Measurements from ENCODE around the gene IFT88. TPM values are rescaled to one million over a fixed set of nuclear protein-coding genes. Genes with fewer than 3 reads are reported as not detected.

The IFT88 gene
- total RNA-seq, 1 experiment from 2014 or later = 5.2 TPM

DNA sequence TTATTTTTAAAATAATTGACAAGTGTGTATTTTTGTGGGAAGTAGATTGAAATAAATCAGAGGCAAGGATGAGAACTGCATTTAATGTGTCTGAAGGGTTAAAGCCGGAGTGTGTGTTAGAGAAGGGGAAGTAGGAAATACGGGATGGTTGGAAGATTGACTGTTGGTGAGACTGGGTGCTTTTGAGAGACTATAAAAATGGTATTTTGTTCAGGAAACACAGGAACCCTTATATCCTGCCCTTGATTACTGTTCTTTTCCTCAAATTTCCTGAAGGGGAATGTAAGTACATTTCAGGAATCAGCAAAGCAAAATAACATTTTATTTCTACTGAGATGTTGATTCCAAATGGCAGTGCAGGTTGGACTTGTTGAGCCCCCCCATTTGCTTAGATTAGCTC is 15.1 kb downstream of the IFT88 start:
- peaks cover 16 to 47% (median 30%) of the 10 kb centered on the region in 3 experiments for H3K36me3 Mint-ChIP-seq (ENCODE audit: insufficient read depth in 1 of 3, low read depth in 3 of 3)

More for the DNA sequence above, 15.1 kb downstream of the IFT88 start:
- no peak overlapping the region for H2BK120ac ChIP-seq (ENCODE audit: low read depth, low read length, poor library complexity, severe bottlenecking)
- no peaks in the 10 kb centered on the region for H3K27me3 Mint-ChIP-seq (ENCODE audit: low read depth)
- no peaks in the 10 kb centered on the region for H3K23me2 ChIP-seq (ENCODE audit: insufficient read length, low read depth, low read length, poor library complexity, severe bottlenecking)
- no peak overlapping the region for H3K4me3 Mint-ChIP-seq
- H2BK12ac ChIP-seq (ENCODE audit: insufficient read length, low read depth, low read length) = no peak overlapping the region
- H2BK5ac ChIP-seq (ENCODE audit: insufficient read length, low read length) = no peak overlapping the region
- H4K20me1 ChIP-seq (ENCODE audit: control insufficient read depth, insufficient read depth, insufficient read length) = no peaks in the 10 kb centered on the region
- TF ChIP-seq, protein P1, sequence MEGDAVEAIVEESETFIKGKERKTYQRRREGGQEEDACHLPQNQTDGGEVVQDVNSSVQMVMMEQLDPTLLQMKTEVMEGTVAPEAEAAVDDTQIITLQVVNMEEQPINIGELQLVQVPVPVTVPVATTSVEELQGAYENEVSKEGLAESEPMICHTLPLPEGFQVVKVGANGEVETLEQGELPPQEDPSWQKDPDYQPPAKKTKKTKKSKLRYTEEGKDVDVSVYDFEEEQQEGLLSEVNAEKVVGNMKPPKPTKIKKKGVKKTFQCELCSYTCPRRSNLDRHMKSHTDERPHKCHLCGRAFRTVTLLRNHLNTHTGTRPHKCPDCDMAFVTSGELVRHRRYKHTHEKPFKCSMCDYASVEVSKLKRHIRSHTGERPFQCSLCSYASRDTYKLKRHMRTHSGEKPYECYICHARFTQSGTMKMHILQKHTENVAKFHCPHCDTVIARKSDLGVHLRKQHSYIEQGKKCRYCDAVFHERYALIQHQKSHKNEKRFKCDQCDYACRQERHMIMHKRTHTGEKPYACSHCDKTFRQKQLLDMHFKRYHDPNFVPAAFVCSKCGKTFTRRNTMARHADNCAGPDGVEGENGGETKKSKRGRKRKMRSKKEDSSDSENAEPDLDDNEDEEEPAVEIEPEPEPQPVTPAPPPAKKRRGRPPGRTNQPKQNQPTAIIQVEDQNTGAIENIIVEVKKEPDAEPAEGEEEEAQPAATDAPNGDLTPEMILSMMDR (conservative IDR thresholded peaks at IDR 0.05) = no peak; the same call in 2 of the 3 replicates
- no peak overlapping the region for H4K8ac ChIP-seq (replicated peaks; ENCODE audit: insufficient read length, low read depth, low read length)
- no peaks in the 10 kb centered on the region for H3K79me1 ChIP-seq (ENCODE audit: insufficient read depth, low read depth, low read length, poor library complexity, severe bottlenecking)
- H2BK15ac ChIP-seq (ENCODE audit: low read depth, low read length) = no peak overlapping the region
- no peak overlapping the region for H2AK5ac ChIP-seq (ENCODE audit: insufficient read length, low read length)
- no peaks in the 10 kb centered on the region for H3K27me3 ChIP-seq (ENCODE audit: insufficient read depth, low read length)
- no peak overlapping the region for H3K18ac ChIP-seq (ENCODE audit: insufficient read length, low read depth, low read length)
- H4K5ac ChIP-seq (ENCODE audit: insufficient read length, low read depth, low read length) = no peak overlapping the region
- 100% methylated on average over 2 of the region's 2 CpGs for WGBS (ENCODE audit: extremely low coverage, insufficient read length, low lambda C conversion rate)
- H3K4me1 ChIP-seq (ENCODE audit: insufficient read depth, low read length) = no peaks in the 10 kb centered on the region
- DNase-seq = no peak
- peaks cover 6 to 11% of the 10 kb centered on the region in 2 experiments for H3K9me3 Mint-ChIP-seq
- H3K27ac Mint-ChIP-seq = peak overlapping the region in 1 of 3 experiments; percentile 24; a peak in 1 of 7 replicates
- peaks cover 0 to 7% of the 10 kb centered on the region in 2 experiments; a peak in 1 of 4 replicates for H3K4me1 Mint-ChIP-seq
- no peaks in the 10 kb centered on the region for H3K9me3 ChIP-seq (ENCODE audit: control insufficient read depth, low read depth, low read length)
- H3K4me2 ChIP-seq (ENCODE audit: insufficient read depth, insufficient read length, low read length) = no peak overlapping the region
- no peak overlapping the region for H4K91ac ChIP-seq (ENCODE audit: insufficient read length, low read depth, low read length)
- no peak overlapping the region for H3K23ac ChIP-seq (ENCODE audit: insufficient read length, low read depth, low read length)
- H3K56ac ChIP-seq (ENCODE audit: insufficient read length, low read depth, low read length) = no peak overlapping the region
- H3K79me2 ChIP-seq (ENCODE audit: insufficient read depth, low read length) = no peaks in the 10 kb centered on the region
- H2BK20ac ChIP-seq (ENCODE audit: low read depth, low read length, poor library complexity, severe bottlenecking) = no peak overlapping the region
- H3T11ph ChIP-seq (ENCODE audit: low read length) = no peak overlapping the region
- H3K4ac ChIP-seq (ENCODE audit: low read depth, low read length) = no peak overlapping the region
- no peak overlapping the region for H2AFZ ChIP-seq (ENCODE audit: low read length)
- H3K9ac ChIP-seq (ENCODE audit: extremely low read depth, insufficient read length, low read length) = no peak overlapping the region
- H3K27ac ChIP-seq (ENCODE audit: insufficient read length, low read depth, low read length) = no peak overlapping the region
- no peak overlapping the region for H3K14ac ChIP-seq (ENCODE audit: insufficient read depth, low read length)

All from H9 (cell line).